ENCODE measurements around the gene S100A12.
"Not testable (repeated sequence)": the region's sequence is repeated elsewhere in the genome, so short reads cannot be mapped to it uniquely, and the experiment has no call there.

- not testable (repeated sequence) for TF ChIP-seq POLR2A (IDR thresholded peaks at IDR 0.05); CTCF (IDR thresholded peaks at IDR 0.05 in 8 of 11, conservative IDR thresholded peaks at IDR 0.05 in 3 of 11); POLR2AphosphoS5 (IDR thresholded peaks at IDR 0.05)
Observed at GRCh38 chr1:153418758-153419435, 43.5 kb upstream of the S100A12 start.
